Measurements from ENCODE around the gene RPL6.
"Not testable (repeated sequence)": the region's sequence is repeated elsewhere in the genome, so short reads cannot be mapped to it uniquely, and the experiment has no call there.

Gene RPL6

DNA sequence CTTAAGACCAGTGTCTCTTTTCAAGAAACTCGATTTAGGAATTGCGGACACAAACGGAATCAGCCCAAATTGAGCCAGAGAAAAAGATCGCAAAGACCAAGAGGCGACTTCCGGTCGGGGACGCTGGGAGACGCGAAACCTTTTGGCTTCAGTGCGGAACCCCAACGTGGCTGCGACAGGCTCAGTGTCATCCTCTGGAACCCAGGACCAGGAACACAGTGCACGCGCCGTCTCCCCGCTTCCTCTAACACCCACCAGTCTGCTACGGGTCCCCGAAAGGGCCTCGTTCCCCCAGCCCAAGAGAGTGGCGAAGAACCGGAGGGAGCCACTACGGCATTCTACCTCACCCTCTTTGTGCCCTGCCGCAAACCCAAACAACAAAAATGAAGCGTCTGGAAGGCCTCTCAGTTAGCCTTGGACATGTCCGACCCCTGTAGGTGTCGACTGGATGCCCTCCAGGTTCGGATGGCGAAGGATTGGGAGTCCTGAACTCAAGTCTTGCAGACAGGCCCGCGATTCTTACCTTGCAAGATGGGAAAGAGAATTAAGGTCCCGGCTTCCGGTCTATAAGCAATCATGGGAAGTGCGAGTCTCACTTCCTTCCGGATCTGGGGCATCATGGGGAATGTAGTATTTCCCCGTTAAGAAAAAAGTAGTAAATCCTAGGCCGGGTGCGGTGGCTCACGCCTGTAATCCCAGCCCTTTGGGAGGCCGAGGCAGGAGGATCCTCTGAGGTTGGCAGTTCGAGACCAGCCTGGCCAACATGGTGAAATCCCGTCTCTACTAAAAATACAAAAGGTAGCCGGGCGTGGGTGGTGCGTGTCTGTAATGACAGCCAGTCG is at the start of gene RPL6:
Gene RPL6 (minus strand): TSS at position 542 of the 842 bp plus-strand sequence. CDS start 949 bp downstream, outside the sequence.
- peak; percentile 95 for DNase-seq (ENCODE audit: low spot score)

- DNase-seq (ENCODE audit: low spot score), result no peak
These were observed 49.3 kb upstream of the RPL6 start for GRCh38 chr12:112458751-112459150.

GRCh38 chr12:112458330-112458729 is 48.9 kb upstream of the RPL6 start:
- DNase-seq (ENCODE audit: low spot score), result no peak

GRCh38 chr12:112457142-112457541 is 47.7 kb upstream of the RPL6 start:
- not testable (repeated sequence) for DNase-seq (ENCODE audit: low spot score)

DNA sequence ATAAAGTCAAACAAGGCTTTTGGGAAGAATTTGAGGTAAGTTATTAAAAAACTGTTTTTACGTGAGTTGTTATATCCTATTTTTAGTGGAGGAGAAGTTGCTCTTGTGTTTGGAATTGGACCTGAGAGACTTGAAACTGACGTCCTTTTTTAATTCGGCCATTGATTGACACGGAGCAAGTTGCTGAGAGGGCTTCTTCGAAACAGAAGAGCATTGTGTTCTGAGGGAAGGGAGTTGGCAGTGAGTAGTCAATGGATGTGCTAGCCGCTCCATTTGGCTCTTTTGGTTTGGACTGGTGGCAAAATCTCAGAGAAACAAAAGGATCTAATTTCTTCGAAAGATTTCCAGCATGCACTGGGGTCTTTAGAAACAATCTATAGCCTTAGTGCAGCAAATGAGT is 46.6 kb upstream of the RPL6 start:
- peak; percentile 79 for DNase-seq (ENCODE audit: low spot score)

DNA sequence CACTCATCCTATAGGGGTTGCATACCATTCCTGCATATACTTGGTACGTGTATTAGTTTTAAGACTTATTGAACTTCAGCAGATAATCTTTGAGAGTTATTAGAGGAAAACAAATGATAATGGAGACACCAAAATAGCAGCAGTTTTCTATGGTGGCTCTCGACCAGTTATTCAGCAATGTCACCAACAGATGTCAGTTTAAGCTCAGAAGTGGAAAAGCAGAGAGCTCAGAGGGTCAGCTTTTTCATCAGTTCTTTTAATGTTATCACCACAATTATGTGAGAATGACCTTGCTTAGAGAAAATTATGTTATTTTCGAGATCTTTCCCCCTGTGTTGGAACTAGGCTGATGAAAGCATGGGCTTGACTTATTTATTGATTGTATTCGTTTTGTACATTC is 41.3 kb upstream of the RPL6 start:
- DNase-seq (ENCODE audit: low spot score), result no peak

DNA sequence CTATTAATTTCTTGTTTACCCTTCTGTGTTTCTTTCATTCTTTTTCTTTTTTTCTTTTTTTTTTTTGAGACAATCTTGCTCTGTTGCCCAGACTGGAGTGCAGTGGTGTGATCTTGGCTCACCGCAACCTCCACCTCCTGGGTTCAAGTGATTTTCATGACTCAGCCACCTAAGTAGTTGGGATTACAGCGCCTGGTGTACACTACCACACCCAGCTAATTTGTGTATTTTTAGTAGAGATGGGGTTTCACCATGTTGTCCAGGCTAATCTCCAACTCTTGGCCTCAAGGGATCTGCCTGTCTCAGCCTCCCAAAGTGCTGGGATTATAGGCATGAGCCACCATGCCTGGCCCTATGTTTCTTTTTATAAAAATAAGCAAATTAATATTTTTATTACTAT is 38.8 kb upstream of the RPL6 start:
- DNase-seq (ENCODE audit: low spot score), result not testable (repeated sequence)

GRCh38 chr12:112447106-112447505 is 37.7 kb upstream of the RPL6 start:
- no peak for DNase-seq (ENCODE audit: low spot score)

DNA sequence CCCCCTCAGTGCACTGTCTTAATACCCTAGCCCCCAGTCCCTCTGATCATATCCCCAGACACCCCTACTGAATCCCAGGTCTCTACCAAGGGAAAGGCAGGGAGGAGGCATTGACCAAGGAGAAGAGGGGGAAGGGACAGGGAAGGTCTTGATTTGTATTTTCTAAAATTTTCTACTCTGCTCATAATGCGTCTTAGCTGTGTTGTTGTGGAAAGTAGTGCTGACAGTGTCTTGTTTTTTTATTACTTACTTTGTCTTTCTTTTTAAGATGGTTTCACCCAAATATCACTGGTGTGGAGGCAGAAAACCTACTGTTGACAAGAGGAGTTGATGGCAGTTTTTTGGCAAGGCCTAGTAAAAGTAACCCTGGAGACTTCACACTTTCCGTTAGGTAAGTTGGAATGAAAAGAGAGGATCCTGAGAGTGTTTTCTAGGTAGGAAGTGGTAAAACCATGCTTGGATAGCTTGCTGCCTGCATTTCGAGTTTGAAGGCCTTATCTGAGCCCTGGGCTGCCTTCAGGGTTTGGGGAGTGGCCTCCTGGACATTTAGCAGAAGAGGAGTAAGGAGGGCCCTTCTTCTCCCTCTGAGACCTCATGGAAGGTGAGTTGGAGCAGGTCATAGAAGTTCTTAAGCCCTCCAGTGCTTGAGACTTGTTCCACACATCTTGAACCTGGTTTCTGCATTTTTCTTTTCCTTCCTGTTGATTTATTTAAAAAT is 36.8 kb upstream of the RPL6 start:
- no peak for DNase-seq (ENCODE audit: low spot score)

GRCh38 chr12:112443916-112444315 is 34.5 kb upstream of the RPL6 start:
- DNase-seq (ENCODE audit: low spot score), result no peak

DNA sequence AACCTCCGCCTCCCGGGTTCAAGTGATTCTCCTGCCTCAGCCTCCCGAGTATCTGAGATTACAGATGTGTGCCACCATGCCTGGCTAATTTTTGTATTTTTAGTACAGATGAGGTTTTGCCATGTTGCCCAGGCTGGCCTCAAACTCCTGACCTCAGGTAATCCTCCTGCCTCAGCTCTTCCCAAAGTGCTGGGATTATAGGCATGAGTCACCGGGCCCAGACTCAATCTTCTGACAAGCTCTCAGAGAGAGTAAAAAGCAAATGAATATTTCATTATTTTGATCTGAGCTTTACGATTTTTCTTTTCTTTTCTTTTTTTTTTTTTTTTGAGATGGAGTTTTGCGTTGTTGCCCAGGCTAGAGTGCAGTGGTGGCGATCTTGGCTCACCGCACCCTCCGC is 31.2 kb upstream of the RPL6 start:
- not testable (repeated sequence) for DNase-seq (ENCODE audit: low spot score)

- DNase-seq (ENCODE audit: low spot score), result no peak
These were observed 30.4 kb upstream of the RPL6 start for GRCh38 chr12:112439769-112440168.

GRCh38 chr12:112438645-112439044 is 29.2 kb upstream of the RPL6 start:
- DNase-seq (ENCODE audit: low spot score), result not testable (repeated sequence)

GRCh38 chr12:112433551-112433950 is 24.1 kb upstream of the RPL6 start:
- DNase-seq (ENCODE audit: low spot score), result no peak

- DNase-seq (ENCODE audit: low spot score), result no peak
These were observed 22.6 kb upstream of the RPL6 start for GRCh38 chr12:112431965-112432364.

DNA sequence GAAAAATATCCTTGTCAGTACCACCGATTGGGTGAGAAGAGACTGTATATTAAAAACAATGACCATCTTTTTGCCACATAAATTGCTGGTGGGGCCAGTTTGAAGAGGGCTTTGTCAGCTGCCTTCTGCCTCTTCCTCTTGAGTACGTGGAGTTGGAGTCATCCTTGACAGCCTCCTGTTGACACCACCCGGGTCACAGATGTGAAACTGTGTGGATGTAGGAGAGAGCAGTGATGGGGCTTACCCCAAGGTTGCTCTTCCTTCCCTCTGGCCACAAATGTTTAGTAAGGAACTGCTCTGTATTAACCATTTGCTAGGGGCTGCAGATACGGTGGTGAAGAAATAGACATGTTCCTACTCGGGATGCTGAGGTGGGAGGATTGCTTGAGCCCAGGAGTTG is 21.5 kb upstream of the RPL6 start:
- no peak for DNase-seq (ENCODE audit: low spot score)

DNA sequence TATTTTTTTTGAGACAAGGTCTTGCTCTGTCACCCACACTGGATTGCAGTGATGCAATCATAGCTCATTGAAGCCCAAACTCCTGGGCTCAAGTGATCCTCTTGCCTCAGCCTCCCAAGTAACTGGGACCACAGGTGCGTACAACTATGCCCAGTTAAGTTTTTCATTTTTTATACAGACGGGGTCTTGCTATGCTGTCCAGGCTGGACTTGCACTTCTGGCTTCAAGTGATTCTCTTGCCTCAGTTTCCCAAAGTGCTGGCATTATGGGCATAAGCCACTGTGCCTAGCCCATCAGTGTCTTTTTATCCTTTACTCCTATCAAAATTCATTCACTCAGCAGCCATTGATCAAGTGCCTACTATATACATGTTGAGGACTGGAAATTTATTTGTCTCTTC is 18.4 kb upstream of the RPL6 start:
- no peak for DNase-seq (ENCODE audit: low spot score)

DNA sequence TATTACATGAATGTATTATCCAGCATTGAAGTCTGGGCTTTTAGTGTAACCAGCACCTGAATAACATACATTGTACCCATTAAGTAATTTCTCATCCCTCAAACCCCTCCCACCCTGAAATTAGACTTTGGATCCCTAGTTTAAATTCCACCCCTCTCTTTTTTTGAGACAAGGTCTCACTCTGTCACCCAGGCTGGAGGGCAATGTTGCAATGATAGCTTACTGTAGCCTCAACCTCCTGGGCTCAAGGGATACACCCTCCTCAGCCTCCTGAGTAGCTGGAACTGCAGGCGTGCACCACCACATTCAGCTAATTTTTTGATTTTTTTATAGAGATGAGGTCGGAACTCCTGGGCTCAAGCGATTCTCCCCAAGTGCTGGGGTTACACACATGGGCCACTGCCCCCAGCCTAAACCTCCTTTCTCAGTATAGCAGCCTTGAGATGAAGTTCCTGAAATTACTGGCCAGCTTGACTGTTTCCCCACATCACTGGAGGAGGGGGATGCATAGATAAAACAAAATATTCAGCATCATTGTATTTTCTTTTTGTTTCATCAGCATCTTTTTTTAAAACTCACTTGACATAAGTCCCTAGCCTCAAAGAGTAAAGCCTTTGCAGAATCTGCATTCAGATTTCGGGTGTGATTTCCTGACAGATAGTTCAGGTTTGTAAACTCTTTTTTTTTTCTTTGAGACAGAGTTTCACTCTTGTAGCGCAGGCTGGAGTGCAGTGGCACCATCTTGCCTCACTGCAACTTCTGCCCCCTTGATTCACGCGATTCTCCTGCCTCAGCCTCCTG is 16.4 kb upstream of the RPL6 start:
- DNase-seq (ENCODE audit: low spot score), result no peak

DNA sequence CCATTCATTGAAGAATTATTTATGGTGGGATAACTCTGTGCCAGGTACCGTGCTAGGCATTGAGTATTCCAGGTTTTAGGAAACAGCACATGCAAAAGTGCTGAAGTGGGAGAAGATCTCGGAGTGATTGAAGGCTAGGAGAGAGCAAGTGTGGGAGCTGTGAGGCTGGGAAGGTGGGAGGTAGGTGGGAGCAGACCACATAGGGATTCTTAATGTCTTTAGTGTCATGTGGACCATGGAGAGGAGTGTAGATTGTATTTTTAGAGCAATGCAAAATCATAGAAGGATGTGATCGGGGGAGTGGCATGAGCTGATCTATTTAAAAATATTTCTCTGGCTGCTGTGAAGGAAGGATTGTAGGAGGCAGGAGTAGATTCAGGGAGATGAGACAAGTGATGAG is 14.7 kb upstream of the RPL6 start:
- no peak for DNase-seq (ENCODE audit: low spot score)

- no peak for DNase-seq (ENCODE audit: low spot score)
These were observed 13.1 kb upstream of the RPL6 start for GRCh38 chr12:112422531-112422930.

- DNase-seq (ENCODE audit: low spot score), result no peak
These were observed 12.0 kb upstream of the RPL6 start for GRCh38 chr12:112421363-112421762.

DNA sequence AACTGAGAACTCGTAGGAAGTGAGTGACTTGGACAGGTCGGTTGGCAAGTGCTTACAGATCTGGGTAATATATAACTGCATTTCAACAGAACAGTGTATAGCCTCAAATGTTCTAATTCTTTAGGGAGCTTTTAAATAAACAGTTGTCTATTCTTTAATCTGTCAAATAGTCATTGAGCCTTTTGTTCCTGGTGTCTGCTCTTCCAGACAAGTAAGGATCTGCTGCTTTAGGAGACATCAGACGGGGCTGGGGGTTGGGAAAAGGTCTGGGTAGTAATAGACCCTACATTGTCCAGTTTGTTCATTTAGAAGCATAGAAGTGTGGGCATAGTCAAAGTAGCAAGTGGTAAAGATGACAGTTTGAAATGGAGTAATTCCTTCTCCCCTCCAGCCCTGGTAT is 11.3 kb upstream of the RPL6 start:
- DNase-seq (ENCODE audit: low spot score), result no peak

Measured in COLO829 (cell line).